K562 (cell line): Measurements from ENCODE around the gene PFKFB2. TPM values are rescaled to one million over a fixed set of nuclear protein-coding genes. Genes with fewer than 3 reads are reported as not detected.

ENCODE experiments used
- CBX8 ChIP-seq: fragments of 200-600 bp; sonication (generic); IDR thresholded peaks from 2 replicates; pipeline ENCODE4 v1.6.1; 2012; ENCODE audit warnings: borderline replicate concordance, mixed run types, low read depth, mild to moderate bottlenecking, moderate library complexity, mixed read lengths, low read length, control low read depth, inconsistent platforms; ENCODE audit not compliant: poor library complexity, severe bottlenecking; ENCODE audit errors: extremely low read depth
- CREBBP ChIP-seq: IDR thresholded peaks from one replicate; pipeline ENCODE4 v1.6.1; 2012; ENCODE audit warnings: low read depth, mild to moderate bottlenecking, control low read depth, inconsistent platforms, low read length
- DDX20 ChIP-seq: fragments of 450-650 bp; IDR thresholded peaks from 2 replicates; pipeline ENCODE4 v1.6.1; 2016; ENCODE audit warnings: missing genetic modification characterization, low read depth, mild to moderate bottlenecking, missing compliant biosample characterization, moderate library complexity
- FOXA3 ChIP-seq, 2 experiments: fragments of 450-650 bp in 1 of 2; sonication (generic) in 1 of 2; formaldehyde crosslinking; IDR thresholded peaks in 1 of 2; conservative IDR thresholded peaks in 1 of 2; 2 replicates each; pipeline versions ENCODE4 v1.4.0 to v1.8.0; 2020 to 2022; ENCODE audit warnings: mild to moderate bottlenecking in 2 of 2, missing genetic modification reagents in 1 of 2
- HIVEP1 ChIP-seq: fragments of 250-450 bp; sonication (Bioruptor Pico); IDR thresholded peaks from 2 replicates; pipeline ENCODE4 v1.4.0; 2020; ENCODE audit warnings: mild to moderate bottlenecking
- LARP7 ChIP-seq: fragments of 450-650 bp; IDR thresholded peaks from 2 replicates; pipeline ENCODE4 v1.6.1; 2016
- RBM17 ChIP-seq: fragments of 200-400 bp; formaldehyde crosslinking; IDR thresholded peaks from 2 replicates; pipeline ENCODE4 v1.6.1; 2017; ENCODE audit warnings: low read depth, mild to moderate bottlenecking, low read length, borderline replicate concordance
- RREB1 ChIP-seq: fragments of 250-450 bp; sonication (Bioruptor Pico); IDR thresholded peaks from 2 replicates; pipeline ENCODE4 v1.4.0; 2020
- SAFB ChIP-seq: fragments of 200-400 bp; formaldehyde crosslinking; IDR thresholded peaks from 2 replicates; pipeline ENCODE4 v1.6.1; 2017; ENCODE audit warnings: low read depth, low read length, borderline replicate concordance
- SIN3B ChIP-seq: fragments of 450-650 bp; IDR thresholded peaks from 2 replicates; pipeline ENCODE4 v1.6.1; 2017; ENCODE audit warnings: low read depth, mild to moderate bottlenecking, moderate library complexity
- SMARCB1 ChIP-seq: IDR thresholded peaks from 2 replicates; pipeline ENCODE4 v1.6.1; 2011; ENCODE audit warnings: improper control_type of control experiment, low read depth; ENCODE audit not compliant: insufficient read length
- TAF9B ChIP-seq: fragments of 450-650 bp; IDR thresholded peaks from 2 replicates; pipeline ENCODE4 v1.6.1; 2018; ENCODE audit warnings: mild to moderate bottlenecking; ENCODE audit not compliant: partially characterized antibody
- TARDBP ChIP-seq: fragments of 450-650 bp; IDR thresholded peaks from 2 replicates; pipeline ENCODE4 v1.6.1; 2016
- ZNF140 ChIP-seq: fragments of 250-450 bp; sonication (Bioruptor Pico); IDR thresholded peaks from 2 replicates; pipeline ENCODE4 v1.8.0; 2021; ENCODE audit warnings: moderate library complexity, mild to moderate bottlenecking, inconsistent platforms
- ZSCAN29 ChIP-seq: fragments of 450-650 bp; IDR thresholded peaks from 2 replicates; pipeline ENCODE4 v1.6.1; 2017
- polyA plus RNA-seq, 8 experiments: library from polyadenylated mRNA; depleted of rRNA in 4 of 8; stranded (reverse) in 5 of 8; unstranded in 3 of 8; fragments of >200 nt; fragmentation: Nextera tagmentation in 2 of 8; fragmentation: Illumina TruSeq in 1 of 8; extraction: Ambion mirVana in 2 of 8; extraction: Trizol in 1 of 8; gene quantifications; 2 replicates each; pipeline versions ENCODE4 v1.2.1 to v1.2.3, GENCODE V29; 2011 to 2014; ENCODE audit warnings: inconsistent platforms in 1 of 8, missing spikeins in 1 of 8
- total RNA-seq, 7 experiments: library from RNA; depleted of rRNA in 6 of 7; stranded (reverse); fragments of >200 nt in 6 of 7; fragmentation: Illumina TruSeq in 2 of 7; extraction: Trizol in 2 of 7; gene quantifications; 2 replicates each; pipeline versions ENCODE4 v1.2.1 to v1.2.3, GENCODE V29; 2011 to 2021; ENCODE audit warnings: low replicate concordance in 1 of 7
- TF ChIP-seq, protein P1 (sequence below): fragments of 200-800 bp; sonication (Bioruptor generic); IDR thresholded peaks from 2 replicates; pipeline ENCODE4 v1.6.1; 2017; ENCODE audit warnings: missing genetic modification characterization, missing compliant biosample characterization
- TF ChIP-seq, protein P2 (sequence below): sonication (generic); formaldehyde crosslinking; IDR thresholded peaks from 2 replicates; pipeline ENCODE4 v1.8.0; 2022; ENCODE audit warnings: missing genetic modification reagents, mild to moderate bottlenecking, borderline replicate concordance

The PFKFB2 gene
- total and polyA plus RNA-seq, 9 of the 15 experiments (the other 6 are each of a cell fraction or from before 2014, with no cell fraction given): 6.9 to 26.0 (median 16.4) TPM

GRCh38 chr1:207025146-207025880, 27.8 kb upstream of the PFKFB2 start (continued):
- TF ChIP-seq RREB1 (peak; percentile 85; the same call in 1 of the 2 replicates), TAF9B (no peak), TARDBP (no peak), SMARCB1 (no peak), SAFB (no peak), SIN3B (no peak), RBM17 (no peak), FOXA3 (CRISPR knock-in tag; conservative IDR thresholded peaks at IDR 0.05 in 1 of 2, IDR thresholded peaks at IDR 0.05 in 1 of 2) (peak in 1 of 2 experiments; percentile 2; a peak in 1 of 4 replicates), LARP7 (no peak), CREBBP (no peak), HIVEP1 (peak; percentile 68), DDX20 (tag) (no peak), CBX8 (no peak), ZNF140 (CRISPR knock-in tag) (0 out of 2 replicates have a peak, but pooled peaks have one; percentile 34), ZSCAN29 (no peak)
- TF ChIP-seq, protein P1, sequence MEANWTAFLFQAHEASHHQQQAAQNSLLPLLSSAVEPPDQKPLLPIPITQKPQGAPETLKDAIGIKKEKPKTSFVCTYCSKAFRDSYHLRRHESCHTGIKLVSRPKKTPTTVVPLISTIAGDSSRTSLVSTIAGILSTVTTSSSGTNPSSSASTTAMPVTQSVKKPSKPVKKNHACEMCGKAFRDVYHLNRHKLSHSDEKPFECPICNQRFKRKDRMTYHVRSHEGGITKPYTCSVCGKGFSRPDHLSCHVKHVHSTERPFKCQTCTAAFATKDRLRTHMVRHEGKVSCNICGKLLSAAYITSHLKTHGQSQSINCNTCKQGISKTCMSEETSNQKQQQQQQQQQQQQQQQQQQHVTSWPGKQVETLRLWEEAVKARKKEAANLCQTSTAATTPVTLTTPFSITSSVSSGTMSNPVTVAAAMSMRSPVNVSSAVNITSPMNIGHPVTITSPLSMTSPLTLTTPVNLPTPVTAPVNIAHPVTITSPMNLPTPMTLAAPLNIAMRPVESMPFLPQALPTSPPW (CRISPR knock-in tag): no peak
- TF ChIP-seq, protein P2, sequence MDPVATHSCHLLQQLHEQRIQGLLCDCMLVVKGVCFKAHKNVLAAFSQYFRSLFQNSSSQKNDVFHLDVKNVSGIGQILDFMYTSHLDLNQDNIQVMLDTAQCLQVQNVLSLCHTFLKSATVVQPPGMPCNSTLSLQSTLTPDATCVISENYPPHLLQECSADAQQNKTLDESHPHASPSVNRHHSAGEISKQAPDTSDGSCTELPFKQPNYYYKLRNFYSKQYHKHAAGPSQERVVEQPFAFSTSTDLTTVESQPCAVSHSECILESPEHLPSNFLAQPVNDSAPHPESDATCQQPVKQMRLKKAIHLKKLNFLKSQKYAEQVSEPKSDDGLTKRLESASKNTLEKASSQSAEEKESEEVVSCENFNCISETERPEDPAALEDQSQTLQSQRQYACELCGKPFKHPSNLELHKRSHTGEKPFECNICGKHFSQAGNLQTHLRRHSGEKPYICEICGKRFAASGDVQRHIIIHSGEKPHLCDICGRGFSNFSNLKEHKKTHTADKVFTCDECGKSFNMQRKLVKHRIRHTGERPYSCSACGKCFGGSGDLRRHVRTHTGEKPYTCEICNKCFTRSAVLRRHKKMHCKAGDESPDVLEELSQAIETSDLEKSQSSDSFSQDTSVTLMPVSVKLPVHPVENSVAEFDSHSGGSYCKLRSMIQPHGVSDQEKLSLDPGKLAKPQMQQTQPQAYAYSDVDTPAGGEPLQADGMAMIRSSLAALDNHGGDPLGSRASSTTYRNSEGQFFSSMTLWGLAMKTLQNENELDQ: no peak
